ENCODE measurements around the gene CHST9. TPM values are rescaled to one million over a fixed set of nuclear protein-coding genes. Genes with fewer than 3 reads are reported as not detected.

The CHST9 gene
- total and polyA plus RNA-seq, 2 of the 13 experiments (the other 11 are each of a cell fraction or from before 2014, with no cell fraction given), result 3.2 to 9.6 TPM

DNA sequence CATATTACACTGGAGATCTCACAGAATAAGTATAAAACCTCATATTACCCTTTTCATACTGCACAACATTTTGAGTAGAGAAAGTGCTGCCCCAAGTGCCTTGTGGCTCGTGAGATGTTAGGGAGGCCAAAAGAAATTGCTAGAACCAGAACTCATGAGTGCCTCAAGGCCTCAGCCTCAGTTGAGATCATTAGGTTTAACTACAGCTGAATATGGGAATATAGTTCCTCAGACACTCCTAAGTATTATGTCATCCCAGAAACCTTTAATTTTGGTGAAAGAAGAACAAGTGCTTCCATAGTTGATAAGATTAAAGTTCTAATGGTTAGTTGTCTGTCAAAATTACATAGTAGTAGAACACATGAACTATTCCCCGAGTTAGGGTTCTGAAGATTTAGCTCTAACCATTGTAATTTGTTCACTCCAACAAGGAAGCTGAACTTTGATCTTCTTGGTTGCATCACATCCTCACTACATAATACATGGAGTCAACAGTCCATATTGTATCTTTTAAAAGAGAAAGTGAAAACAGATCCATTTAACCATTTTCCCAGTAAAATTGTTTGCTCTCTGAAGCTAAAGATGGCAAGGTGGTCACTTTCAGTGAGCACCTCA lies 310.0 kb downstream of the CHST9 start (continued):
- TF ChIP-seq, protein P1, sequence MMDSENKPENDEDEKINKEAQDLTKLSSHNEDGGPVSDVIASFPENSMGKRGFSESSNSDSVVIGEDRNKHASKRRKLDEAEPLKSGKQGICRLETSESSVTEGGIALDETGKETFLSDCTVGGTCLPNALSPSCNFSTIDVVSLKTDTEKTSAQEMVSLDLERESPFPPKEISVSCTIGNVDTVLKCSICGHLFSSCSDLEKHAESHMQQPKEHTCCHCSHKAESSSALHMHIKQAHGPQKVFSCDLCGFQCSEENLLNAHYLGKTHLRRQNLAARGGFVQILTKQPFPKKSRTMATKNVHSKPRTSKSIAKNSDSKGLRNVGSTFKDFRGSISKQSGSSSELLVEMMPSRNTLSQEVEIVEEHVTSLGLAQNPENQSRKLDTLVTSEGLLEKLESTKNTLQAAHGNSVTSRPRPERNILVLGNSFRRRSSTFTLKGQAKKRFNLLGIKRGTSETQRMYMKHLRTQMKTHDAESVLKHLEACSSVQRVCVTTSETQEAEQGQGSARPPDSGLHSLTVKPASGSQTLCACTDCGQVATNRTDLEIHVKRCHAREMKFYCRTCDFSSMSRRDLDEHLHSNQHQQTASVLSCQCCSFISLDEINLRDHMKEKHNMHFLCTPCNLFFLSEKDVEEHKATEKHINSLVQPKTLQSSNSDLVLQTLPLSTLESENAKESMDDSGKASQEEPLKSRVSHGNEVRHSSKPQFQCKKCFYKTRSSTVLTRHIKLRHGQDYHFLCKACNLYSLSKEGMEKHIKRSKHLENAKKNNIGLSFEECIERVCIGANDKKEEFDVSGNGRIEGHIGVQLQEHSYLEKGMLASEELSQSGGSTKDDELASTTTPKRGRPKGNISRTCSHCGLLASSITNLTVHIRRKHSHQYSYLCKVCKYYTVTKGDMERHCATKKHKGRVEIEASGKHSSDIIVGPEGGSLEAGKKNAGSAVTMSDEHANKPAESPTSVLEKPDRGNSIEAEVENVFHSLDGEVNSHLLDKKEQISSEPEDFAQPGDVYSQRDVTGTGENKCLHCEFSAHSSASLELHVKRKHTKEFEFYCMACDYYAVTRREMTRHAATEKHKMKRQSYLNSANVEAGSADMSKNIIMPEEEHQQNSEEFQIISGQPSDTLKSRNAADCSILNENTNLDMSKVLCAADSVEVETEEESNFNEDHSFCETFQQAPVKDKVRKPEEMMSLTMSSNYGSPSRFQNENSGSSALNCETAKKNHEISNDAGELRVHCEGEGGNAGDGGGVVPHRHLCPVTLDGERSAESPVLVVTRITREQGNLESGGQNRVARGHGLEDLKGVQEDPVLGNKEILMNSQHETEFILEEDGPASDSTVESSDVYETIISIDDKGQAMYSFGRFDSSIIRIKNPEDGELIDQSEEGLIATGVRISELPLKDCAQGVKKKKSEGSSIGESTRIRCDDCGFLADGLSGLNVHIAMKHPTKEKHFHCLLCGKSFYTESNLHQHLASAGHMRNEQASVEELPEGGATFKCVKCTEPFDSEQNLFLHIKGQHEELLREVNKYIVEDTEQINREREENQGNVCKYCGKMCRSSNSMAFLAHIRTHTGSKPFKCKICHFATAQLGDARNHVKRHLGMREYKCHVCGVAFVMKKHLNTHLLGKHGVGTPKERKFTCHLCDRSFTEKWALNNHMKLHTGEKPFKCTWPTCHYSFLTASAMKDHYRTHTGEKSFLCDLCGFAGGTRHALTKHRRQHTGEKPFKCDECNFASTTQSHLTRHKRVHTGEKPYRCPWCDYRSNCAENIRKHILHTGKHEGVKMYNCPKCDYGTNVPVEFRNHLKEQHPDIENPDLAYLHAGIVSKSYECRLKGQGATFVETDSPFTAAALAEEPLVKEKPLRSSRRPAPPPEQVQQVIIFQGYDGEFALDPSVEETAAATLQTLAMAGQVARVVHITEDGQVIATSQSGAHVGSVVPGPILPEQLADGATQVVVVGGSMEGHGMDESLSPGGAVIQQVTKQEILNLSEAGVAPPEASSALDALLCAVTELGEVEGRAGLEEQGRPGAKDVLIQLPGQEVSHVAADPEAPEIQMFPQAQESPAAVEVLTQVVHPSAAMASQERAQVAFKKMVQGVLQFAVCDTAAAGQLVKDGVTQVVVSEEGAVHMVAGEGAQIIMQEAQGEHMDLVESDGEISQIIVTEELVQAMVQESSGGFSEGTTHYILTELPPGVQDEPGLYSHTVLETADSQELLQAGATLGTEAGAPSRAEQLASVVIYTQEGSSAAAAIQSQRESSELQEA (CRISPR knock-in tag; IDR thresholded peaks at IDR 0.05; ENCODE audit: not compliant biosample characterization), result no peak
- no peak for TF ChIP-seq MAFK (conservative IDR thresholded peaks at IDR 0.05 in 1 of 2, IDR thresholded peaks at IDR 0.05 in 1 of 2; ENCODE audit: low read length in 2 of 2)
- TF ChIP-seq ZNF343 (CRISPR knock-in tag; IDR thresholded peaks at IDR 0.05), result no peak
- no peak for TF ChIP-seq RNF2 (conservative IDR thresholded peaks at IDR 0.05; ENCODE audit: low read depth)
- TF ChIP-seq ARNT (IDR thresholded peaks at IDR 0.05), result no peak
- TF ChIP-seq, protein P2, sequence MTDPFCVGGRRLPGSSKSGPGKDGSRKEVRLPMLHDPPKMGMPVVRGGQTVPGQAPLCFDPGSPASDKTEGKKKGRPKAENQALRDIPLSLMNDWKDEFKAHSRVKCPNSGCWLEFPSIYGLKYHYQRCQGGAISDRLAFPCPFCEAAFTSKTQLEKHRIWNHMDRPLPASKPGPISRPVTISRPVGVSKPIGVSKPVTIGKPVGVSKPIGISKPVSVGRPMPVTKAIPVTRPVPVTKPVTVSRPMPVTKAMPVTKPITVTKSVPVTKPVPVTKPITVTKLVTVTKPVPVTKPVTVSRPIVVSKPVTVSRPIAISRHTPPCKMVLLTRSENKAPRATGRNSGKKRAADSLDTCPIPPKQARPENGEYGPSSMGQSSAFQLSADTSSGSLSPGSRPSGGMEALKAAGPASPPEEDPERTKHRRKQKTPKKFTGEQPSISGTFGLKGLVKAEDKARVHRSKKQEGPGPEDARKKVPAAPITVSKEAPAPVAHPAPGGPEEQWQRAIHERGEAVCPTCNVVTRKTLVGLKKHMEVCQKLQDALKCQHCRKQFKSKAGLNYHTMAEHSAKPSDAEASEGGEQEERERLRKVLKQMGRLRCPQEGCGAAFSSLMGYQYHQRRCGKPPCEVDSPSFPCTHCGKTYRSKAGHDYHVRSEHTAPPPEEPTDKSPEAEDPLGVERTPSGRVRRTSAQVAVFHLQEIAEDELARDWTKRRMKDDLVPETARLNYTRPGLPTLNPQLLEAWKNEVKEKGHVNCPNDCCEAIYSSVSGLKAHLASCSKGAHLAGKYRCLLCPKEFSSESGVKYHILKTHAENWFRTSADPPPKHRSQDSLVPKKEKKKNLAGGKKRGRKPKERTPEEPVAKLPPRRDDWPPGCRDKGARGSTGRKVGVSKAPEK (CRISPR knock-in tag; IDR thresholded peaks at IDR 0.05; ENCODE audit: borderline replicate concordance), result no peak
- TF ChIP-seq, protein P3, sequence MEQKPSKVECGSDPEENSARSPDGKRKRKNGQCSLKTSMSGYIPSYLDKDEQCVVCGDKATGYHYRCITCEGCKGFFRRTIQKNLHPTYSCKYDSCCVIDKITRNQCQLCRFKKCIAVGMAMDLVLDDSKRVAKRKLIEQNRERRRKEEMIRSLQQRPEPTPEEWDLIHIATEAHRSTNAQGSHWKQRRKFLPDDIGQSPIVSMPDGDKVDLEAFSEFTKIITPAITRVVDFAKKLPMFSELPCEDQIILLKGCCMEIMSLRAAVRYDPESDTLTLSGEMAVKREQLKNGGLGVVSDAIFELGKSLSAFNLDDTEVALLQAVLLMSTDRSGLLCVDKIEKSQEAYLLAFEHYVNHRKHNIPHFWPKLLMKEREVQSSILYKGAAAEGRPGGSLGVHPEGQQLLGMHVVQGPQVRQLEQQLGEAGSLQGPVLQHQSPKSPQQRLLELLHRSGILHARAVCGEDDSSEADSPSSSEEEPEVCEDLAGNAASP (CRISPR knock-in tag; IDR thresholded peaks at IDR 0.05; ENCODE audit: borderline replicate concordance), result no peak
- TF ChIP-seq HMG20B (CRISPR knock-in tag; conservative IDR thresholded peaks at IDR 0.05), result no peak
- TF ChIP-seq ZNF3 (CRISPR knock-in tag; IDR thresholded peaks at IDR 0.05), result no peak
- TF ChIP-seq TCF12 (IDR thresholded peaks at IDR 0.05), result no peak
- no peak for TF ChIP-seq TCF12 (CRISPR knock-in tag; IDR thresholded peaks at IDR 0.05)
- no peak for TF ChIP-seq SPEN (CRISPR knock-in tag; IDR thresholded peaks at IDR 0.05; ENCODE audit: low read depth)
- no peak for TF ChIP-seq TP53 (CRISPR knock-in tag; conservative IDR thresholded peaks at IDR 0.05)
- TF ChIP-seq, protein P4, sequence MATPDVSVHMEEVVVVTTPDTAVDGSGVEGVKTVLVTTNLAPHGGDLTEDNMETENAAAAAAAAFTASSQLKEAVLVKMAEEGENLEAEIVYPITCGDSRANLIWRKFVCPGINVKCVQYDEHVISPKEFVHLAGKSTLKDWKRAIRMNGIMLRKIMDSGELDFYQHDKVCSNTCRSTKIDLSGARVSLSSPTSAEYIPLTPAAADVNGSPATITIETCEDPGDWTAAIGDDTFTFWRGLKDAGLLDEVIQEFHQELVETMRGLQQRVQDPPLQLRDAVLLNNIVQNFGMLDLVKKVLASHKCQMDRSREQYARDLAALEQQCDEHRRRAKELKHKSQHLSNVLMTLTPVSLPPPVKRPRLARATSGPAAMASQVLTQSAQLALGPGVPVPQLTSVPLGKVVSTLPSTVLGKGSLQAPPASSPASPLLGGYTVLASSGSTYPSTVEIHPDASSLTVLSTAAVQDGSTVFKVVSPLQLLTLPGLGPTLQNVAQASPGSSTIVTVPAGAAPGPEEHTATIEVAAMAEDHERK (CRISPR knock-in tag; IDR thresholded peaks at IDR 0.05; ENCODE audit: low read depth), result no peak
